Fibroblast of upper back skin (primary cell): Measurements from ENCODE around the gene TAAR6.
"Not testable (repeated sequence)": the region's sequence is repeated elsewhere in the genome, so short reads cannot be mapped to it uniquely, and the experiment has no call there.

Source experiments
- DNase-seq: peaks from one replicate; pipeline ENCODE4 v3.0.0-alpha.2; 2013

The TAAR6 gene

GRCh38 chr6:132590362-132590761, 20.2 kb downstream of the TAAR6 start:
- DNase-seq = no peak

DNA sequence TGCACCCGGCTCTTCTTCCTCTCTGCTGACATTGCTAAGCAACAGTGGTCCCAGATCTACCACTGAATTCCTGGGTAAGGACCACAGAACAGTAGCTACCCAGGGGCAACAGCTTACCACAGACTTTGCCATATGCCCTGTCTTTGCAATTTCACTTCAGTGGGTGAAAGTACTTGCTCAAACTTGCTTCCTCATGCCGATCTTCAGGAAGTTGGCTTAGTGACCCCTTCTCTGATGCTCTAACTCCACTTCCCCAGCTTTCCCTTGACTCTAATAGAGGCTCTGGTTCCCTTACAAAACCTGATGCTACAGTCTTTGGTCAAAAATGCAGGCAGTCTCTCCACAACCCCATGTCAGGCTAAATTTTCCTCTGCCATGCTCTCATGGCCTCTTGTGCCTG, 22.7 kb downstream of the TAAR6 start:
- no peak for DNase-seq

DNA sequence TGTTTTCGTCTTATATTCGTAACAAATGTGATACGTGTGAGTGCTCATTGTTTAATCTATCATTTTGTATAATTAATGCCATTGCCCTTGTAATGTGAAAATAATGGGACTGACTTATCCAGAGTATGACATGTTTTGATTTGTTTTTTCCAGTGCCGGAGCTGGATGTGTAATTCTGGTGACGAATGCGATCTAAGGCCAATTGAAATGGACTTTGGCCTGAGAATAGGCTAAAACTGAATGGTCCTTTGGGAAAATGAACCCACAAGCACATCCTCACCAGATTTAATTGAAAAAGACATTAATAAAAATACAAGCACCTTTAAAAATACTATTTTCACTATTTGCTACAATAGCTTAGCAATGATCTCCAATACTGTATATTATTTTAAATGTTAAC, 26.1 kb downstream of the TAAR6 start:
- no peak for DNase-seq

- no peak for DNase-seq
Measured at GRCh38 chr6:132598473-132598872, 28.4 kb downstream of the TAAR6 start.

DNA sequence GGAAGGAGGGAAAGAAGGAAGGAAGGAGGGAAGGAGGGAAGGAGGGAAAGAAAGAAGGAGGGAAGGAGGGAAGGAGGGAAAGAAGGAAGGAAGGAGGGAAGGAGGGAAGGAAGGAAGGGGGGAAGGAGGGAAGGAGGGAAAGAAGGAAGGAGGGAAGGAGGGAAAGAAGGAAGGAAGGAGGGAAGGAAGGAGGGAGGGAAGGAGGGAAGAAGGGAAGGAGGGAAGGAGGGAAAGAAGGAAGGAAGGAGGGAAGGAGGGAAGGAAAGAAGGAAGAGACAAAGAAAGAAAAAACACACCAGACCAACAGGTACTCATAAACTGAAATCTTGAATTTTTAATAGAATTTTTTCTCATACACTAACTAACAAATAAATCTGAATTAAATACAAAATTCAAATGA, 30.8 kb downstream of the TAAR6 start:
- DNase-seq = not testable (repeated sequence)

DNA sequence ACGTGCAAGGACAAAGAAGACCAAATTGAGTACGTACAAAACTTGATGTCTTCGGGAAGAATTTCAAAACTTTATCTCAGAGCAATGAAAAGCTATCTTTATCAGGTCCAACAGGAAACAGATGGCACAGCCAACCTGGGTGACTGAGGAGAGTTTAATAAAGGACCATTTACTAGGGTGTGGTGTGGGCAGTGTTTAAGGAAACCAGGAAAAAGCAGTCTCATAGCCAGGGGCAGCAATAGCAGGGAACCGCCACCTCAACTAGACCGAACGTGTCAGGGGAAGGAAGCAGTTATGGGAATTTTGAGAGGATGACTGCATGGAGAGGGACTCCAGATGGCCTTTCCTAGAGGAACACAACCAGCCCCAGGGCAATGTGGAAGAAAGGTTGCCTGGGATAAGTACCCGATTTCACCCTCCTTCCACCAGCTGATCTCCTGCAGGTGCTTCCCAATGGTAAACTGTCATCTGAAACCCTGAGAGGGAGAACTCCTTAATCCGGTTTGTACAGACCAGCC, 34.6 kb downstream of the TAAR6 start:
- DNase-seq = no peak

DNA sequence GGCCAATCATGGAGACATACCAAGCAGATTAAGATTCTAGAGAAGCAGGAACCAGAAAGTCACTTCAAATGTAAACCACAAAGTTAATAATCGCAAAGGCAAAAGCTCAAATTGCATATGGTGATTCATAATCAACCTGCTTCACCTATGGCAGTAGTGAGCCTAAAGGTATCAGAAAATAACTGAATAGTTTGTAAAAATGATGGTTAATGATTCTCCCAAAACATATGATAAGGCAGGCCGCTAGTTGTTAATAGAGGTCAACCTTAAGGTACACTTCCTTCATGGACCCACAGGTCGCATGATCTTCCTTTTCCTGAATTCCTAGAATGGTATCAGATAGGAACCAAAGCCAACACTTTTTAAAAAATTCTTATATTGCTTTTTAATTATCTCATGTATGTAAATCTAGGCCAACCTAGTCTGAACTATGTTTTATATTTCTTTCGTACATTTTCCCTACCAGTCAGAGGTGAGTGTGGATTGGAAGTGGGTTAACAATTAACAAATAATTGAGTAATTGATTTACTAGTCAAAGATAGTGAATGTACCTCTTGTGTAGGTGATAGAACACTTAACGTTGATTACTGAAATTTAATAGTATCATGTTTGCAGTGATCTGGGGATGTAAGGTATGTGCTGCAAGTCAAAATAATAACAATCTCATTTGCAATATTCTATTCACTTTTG, 37.6 kb downstream of the TAAR6 start:
- no peak for DNase-seq

DNA sequence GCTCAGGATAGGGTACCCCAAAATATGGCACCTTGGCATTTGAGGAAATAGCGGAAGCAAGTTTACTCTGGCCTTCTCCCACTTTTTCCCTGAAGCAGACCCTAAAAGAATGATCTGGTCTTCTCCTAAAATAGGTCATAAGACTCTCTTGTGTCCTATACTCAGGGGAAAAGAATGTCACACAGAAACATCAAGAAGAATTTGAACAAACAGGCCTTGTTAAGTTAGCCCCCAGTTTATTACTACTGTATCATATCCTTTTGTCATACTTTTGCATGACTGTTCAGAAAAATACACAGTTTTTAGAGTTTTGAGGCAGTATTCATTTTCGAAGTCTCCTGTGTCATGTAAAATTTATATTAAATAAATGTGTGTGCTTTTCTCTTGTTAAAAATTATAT, 41.5 kb downstream of the TAAR6 start:
- no peak for DNase-seq

DNA sequence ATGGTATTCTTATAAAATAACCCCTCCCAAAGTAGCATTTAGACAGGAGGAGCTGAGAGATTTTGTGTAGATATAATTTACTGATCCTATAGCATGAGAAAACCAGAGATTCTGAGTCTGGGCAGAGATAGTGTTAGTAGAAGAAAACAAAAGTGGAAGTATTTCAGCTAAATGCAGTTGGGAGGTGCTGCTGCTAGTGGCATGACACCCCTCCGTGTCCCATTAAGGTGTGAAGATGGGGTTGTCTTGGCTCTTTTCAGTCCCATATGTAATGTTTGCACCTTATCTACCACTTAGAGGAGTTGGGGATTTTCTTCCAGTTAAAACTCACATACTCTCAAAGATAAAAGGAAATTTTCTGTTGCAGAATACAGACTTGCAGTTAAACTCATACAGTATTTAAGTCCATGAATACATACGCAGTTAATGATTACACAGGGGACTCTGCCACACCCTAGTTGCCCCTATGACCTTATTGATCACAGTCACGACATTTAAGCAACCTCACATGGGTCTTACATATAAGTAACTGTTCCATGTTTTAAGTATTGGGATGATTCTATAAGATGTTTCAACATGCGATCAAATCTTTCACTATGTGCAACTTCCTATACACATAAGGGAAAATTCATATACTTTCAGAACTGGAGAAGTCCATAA, 42.5 kb downstream of the TAAR6 start:
- DNase-seq = no peak

DNA sequence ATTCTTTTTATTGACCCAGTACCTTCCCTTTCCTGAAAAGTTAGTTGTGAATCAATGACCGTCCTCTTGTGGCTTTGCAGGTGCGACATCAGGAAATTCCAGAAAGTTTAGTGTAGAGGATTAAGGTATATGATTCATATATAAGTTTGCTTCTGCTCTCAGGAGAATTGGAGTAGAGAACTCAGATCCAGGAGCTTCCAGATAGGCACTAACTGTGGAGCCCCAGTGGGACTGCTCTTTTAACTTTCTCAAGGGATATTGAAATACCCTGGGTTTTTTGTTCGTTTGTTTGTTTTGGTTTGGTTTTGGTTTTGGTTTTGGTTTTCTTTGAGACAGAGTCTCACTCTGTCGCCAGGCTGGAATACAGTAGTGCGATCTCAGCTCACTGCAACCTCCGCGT, 44.4 kb downstream of the TAAR6 start:
- DNase-seq = no peak

- no peak for DNase-seq
Measured at GRCh38 chr6:132616677-132617076, 46.6 kb downstream of the TAAR6 start.
